K562 (cell line): ENCODE results near the gene DENND5B. TPM values are rescaled to one million over a fixed set of nuclear protein-coding genes. Genes with fewer than 3 reads are reported as not detected.

Experiments used
- ASH1L ChIP-seq: fragments of 450-650 bp; IDR thresholded peaks from 2 replicates; pipeline ENCODE4 v1.6.1; 2018; ENCODE audit warnings: borderline replicate concordance, mild to moderate bottlenecking, low read depth; ENCODE audit not compliant: partially characterized antibody
- CTCF ChIP-seq, 3 experiments: IDR thresholded peaks in 2 of 3; conservative IDR thresholded peaks in 1 of 3; 2 replicates each; pipeline ENCODE4 v1.5.1; 2011 to 2012; ENCODE audit warnings: low read length in 3 of 3, mild to moderate bottlenecking in 3 of 3, control low read depth in 2 of 3, improper control_type of control experiment in 1 of 3, inconsistent platforms in 1 of 3, low read depth in 1 of 3, mixed read lengths in 1 of 3, moderate library complexity in 1 of 3; ENCODE audit not compliant: insufficient read depth in 2 of 3
- ELK1 ChIP-seq: sonication (generic); formaldehyde crosslinking; IDR thresholded peaks from 2 replicates; pipeline ENCODE4 v1.8.1; 2022; ENCODE audit warnings: missing genetic modification reagents
- ETV6 ChIP-seq, 3 experiments: fragments of 150-350 bp in 1 of 3; sonication (generic) in 1 of 3; formaldehyde crosslinking in 1 of 3; IDR thresholded peaks; 2 replicates each; pipeline versions ENCODE4 v1.6.1 to v1.8.0; 2014 to 2022; ENCODE audit warnings: borderline replicate concordance in 2 of 3, low read depth in 2 of 3, antibody characterized with exemption in 1 of 3, low read length in 1 of 3, mild to moderate bottlenecking in 1 of 3, missing genetic modification reagents in 1 of 3
- FIP1L1 ChIP-seq: fragments of 200-400 bp; formaldehyde crosslinking; IDR thresholded peaks from 2 replicates; pipeline ENCODE4 v1.6.1; 2018; ENCODE audit warnings: mild to moderate bottlenecking, low read depth, low read length; ENCODE audit not compliant: poor library complexity, severe bottlenecking
- FOXK2 ChIP-seq, 2 experiments: fragments of 450-650 bp; IDR thresholded peaks in 1 of 2; conservative IDR thresholded peaks in 1 of 2; 2 replicates each; pipeline ENCODE4 v1.6.1; 2016; ENCODE audit warnings: low read depth in 2 of 2, mild to moderate bottlenecking in 1 of 2
- GTF2E2 ChIP-seq: fragments of 200-800 bp; sonication (Bioruptor generic); IDR thresholded peaks from 2 replicates; pipeline ENCODE4 v1.6.1; 2016; ENCODE audit warnings: missing genetic modification characterization, missing compliant biosample characterization
- HMG20B ChIP-seq: fragments of 250-450 bp; sonication (Bioruptor Pico); IDR thresholded peaks from 2 replicates; pipeline ENCODE4 v1.5.0; 2021; ENCODE audit warnings: mild to moderate bottlenecking
- HSF4 ChIP-seq: fragments of 250-450 bp; sonication (Bioruptor Pico); IDR thresholded peaks from 2 replicates; pipeline ENCODE4 v2.1.2; 2022; ENCODE audit warnings: mild to moderate bottlenecking, moderate library complexity, borderline replicate concordance
- JUND ChIP-seq, 2 experiments: IDR thresholded peaks; 2 replicates in 1 of 2; 3 replicates in 1 of 2; pipeline ENCODE4 v1.6.1; 2011; ENCODE audit warnings: borderline replicate concordance in 2 of 2, low read depth in 2 of 2, low read length in 2 of 2, improper control_type of control experiment in 1 of 2, missing biosample characterization in 1 of 2, missing genetic modification characterization in 1 of 2, missing genetic modification reagents in 1 of 2
- L3MBTL2 ChIP-seq: fragments of 450-650 bp; IDR thresholded peaks from 2 replicates; pipeline ENCODE4 v1.6.1; 2016; ENCODE audit warnings: mild to moderate bottlenecking, moderate library complexity
- MXI1 ChIP-seq: IDR thresholded peaks from 2 replicates; pipeline ENCODE4 v1.6.1; 2011; ENCODE audit warnings: low read depth, mild to moderate bottlenecking, improper control_type of control experiment, low read length
- NEUROD1 ChIP-seq: fragments of 150-350 bp; IDR thresholded peaks from 2 replicates; pipeline ENCODE4 v1.6.1; 2014; ENCODE audit warnings: borderline replicate concordance, low read length, low read depth; ENCODE audit not compliant: partially characterized antibody
- NFRKB ChIP-seq: fragments of 450-650 bp; IDR thresholded peaks from 2 replicates; pipeline ENCODE4 v1.6.1; 2016; ENCODE audit warnings: low read depth
- PHF8 ChIP-seq: fragments of 200-600 bp; sonication (generic); IDR thresholded peaks from 2 replicates; pipeline ENCODE4 v1.6.1; 2012; ENCODE audit warnings: mixed run types, mild to moderate bottlenecking, inconsistent platforms, low read length, moderate library complexity, borderline replicate concordance
- PTTG1 ChIP-seq: fragments of 450-650 bp; IDR thresholded peaks from 2 replicates; pipeline ENCODE4 v1.6.1; 2016; ENCODE audit warnings: low read depth, mild to moderate bottlenecking, missing genetic modification characterization, missing compliant biosample characterization
- RUNX1 ChIP-seq: sonication (generic); IDR thresholded peaks from 2 replicates; pipeline ENCODE4 v1.6.1; 2016; ENCODE audit warnings: antibody characterized with exemption, low read depth
- SRF ChIP-seq, 2 experiments: fragments of 250-450, 450-650 bp in 1 of 2; sonication (Bioruptor Pico) in 1 of 2; sonication (generic) in 1 of 2; formaldehyde crosslinking; IDR thresholded peaks; 2 replicates each; pipeline versions ENCODE4 v1.5.0 to v1.5.1; 2020 to 2022; ENCODE audit warnings: mild to moderate bottlenecking in 1 of 2, missing genetic modification reagents in 1 of 2
- YY1 ChIP-seq, 3 experiments: IDR thresholded peaks; 2 replicates each; pipeline ENCODE4 v1.6.1; 2011; ENCODE audit warnings: low read length in 2 of 3, mild to moderate bottlenecking in 2 of 3, moderate library complexity in 2 of 3, borderline replicate concordance in 1 of 3, control low read depth in 1 of 3, low read depth in 1 of 3; ENCODE audit not compliant: insufficient read depth in 3 of 3, insufficient replicate concordance in 2 of 3, control insufficient read depth in 1 of 3, insufficient read length in 1 of 3; ENCODE audit errors: extremely low read depth in 1 of 3
- ZNF57 ChIP-seq: fragments of 450-650 bp; formaldehyde crosslinking; IDR thresholded peaks from 2 replicates; pipeline ENCODE4 v1.4.0; 2020; ENCODE audit warnings: mild to moderate bottlenecking, moderate library complexity
- ZNF696 ChIP-seq: fragments of 250-450 bp; sonication (Bioruptor Pico); conservative IDR thresholded peaks from 2 replicates; pipeline ENCODE4 v1.4.0; 2020; ENCODE audit warnings: mild to moderate bottlenecking, moderate library complexity
- ZNF780A ChIP-seq: fragments of 250-450 bp; sonication (Bioruptor Pico); IDR thresholded peaks from 2 replicates; pipeline ENCODE4 v1.5.0; 2021; ENCODE audit warnings: mild to moderate bottlenecking
- polyA plus RNA-seq, 8 experiments: library from polyadenylated mRNA; depleted of rRNA in 4 of 8; stranded (reverse) in 5 of 8; unstranded in 3 of 8; fragments of >200 nt; fragmentation: Nextera tagmentation in 2 of 8; fragmentation: Illumina TruSeq in 1 of 8; extraction: Ambion mirVana in 2 of 8; extraction: Trizol in 1 of 8; gene quantifications; 2 replicates each; pipeline versions ENCODE4 v1.2.1 to v1.2.3, GENCODE V29; 2011 to 2014; ENCODE audit warnings: inconsistent platforms in 1 of 8, missing spikeins in 1 of 8
- total RNA-seq, 7 experiments: library from RNA; depleted of rRNA in 6 of 7; stranded (reverse); fragments of >200 nt in 6 of 7; fragmentation: Illumina TruSeq in 2 of 7; extraction: Trizol in 2 of 7; gene quantifications; 2 replicates each; pipeline versions ENCODE4 v1.2.1 to v1.2.3, GENCODE V29; 2011 to 2021; ENCODE audit warnings: low replicate concordance in 1 of 7

DENND5B gene
- total and polyA plus RNA-seq, 9 of the 15 experiments (the other 6 are each of a cell fraction or from before 2014, with no cell fraction given), result 0.99 to 6.0 (median 3.6) TPM

- TF ChIP-seq CTCF (IDR thresholded peaks at IDR 0.05 in 2 of 3, conservative IDR thresholded peaks at IDR 0.05 in 1 of 3; ENCODE audit: insufficient read depth in 2 of 3, low read depth in 1 of 3, low read length in 3 of 3) (0 out of 6 replicates have a peak, but pooled peaks of 1 of the 3 experiments have one; percentile 10), L3MBTL2 (peak; percentile 70; the same call in 1 of the 2 replicates), NEUROD1 (no peak), ZNF780A (CRISPR knock-in tag) (no peak), PTTG1 (tag) (no peak), NFRKB (no peak), JUND (IDR thresholded peaks at IDR 0.05; ENCODE audit: borderline replicate concordance, low read depth, low read length) (no peak), JUND (tag; IDR thresholded peaks at IDR 0.05; ENCODE audit: borderline replicate concordance, low read depth, low read length) (no peak), ETV6 (IDR thresholded peaks at IDR 0.05; ENCODE audit: borderline replicate concordance in 1 of 2, low read depth in 2 of 2, low read length in 1 of 2) (no peak), ETV6 (CRISPR knock-in tag; IDR thresholded peaks at IDR 0.05; ENCODE audit: borderline replicate concordance) (0 out of 2 replicates have a peak, but pooled peaks have one; percentile 38), MXI1 (no peak), HSF4 (CRISPR knock-in tag) (no peak), ELK1 (CRISPR knock-in tag) (no peak), RUNX1 (no peak), PHF8 (0 out of 2 replicates have a peak, but pooled peaks have one; percentile 7), GTF2E2 (tag) (no peak), ASH1L (no peak), SRF (CRISPR knock-in tag; IDR thresholded peaks at IDR 0.05) (no peak), FOXK2 (conservative IDR thresholded peaks at IDR 0.05 in 1 of 2, IDR thresholded peaks at IDR 0.05 in 1 of 2; ENCODE audit: low read depth in 2 of 2) (peak in 1 of 2 experiments; percentile 44; a peak in 1 of 4 replicates), FIP1L1 (no peak), HMG20B (CRISPR knock-in tag) (no peak), YY1 (IDR thresholded peaks at IDR 0.05; ENCODE audit: borderline replicate concordance in 1 of 3, control insufficient read depth in 1 of 3, extremely low read depth in 1 of 3, insufficient read depth in 3 of 3, insufficient read length in 1 of 3, insufficient replicate concordance in 2 of 3, low read depth in 1 of 3, low read length in 2 of 3) (peak in 1 of 3 experiments; percentile 13), ZNF57 (no peak), ZNF696 (CRISPR knock-in tag) (no peak)
Measured at GRCh38 chr12:31362759-31363415, 228.0 kb downstream of the DENND5B start (continued).
